ENCODE measurements around the gene WASF2.

DNA sequence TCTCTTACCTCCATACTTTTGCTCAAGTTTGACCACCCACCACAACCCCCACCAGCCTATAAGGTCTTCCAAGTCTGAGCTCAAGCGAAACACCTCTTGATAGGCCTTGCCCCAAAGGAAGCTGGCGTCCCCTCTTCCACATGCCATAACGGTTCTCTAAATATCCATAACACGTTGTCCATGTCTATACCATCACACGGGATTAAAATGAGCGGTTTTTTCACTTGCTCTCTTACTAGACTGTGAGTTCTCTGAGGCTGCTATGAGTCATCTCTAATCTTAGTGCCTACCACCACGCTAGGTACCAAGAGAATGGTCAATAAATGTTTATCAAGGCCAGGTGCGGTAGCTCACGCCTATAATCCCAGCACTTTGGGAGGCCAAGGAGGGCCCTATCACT is 41.0 kb downstream of the WASF2 start:
- TF ChIP-seq, protein P1, sequence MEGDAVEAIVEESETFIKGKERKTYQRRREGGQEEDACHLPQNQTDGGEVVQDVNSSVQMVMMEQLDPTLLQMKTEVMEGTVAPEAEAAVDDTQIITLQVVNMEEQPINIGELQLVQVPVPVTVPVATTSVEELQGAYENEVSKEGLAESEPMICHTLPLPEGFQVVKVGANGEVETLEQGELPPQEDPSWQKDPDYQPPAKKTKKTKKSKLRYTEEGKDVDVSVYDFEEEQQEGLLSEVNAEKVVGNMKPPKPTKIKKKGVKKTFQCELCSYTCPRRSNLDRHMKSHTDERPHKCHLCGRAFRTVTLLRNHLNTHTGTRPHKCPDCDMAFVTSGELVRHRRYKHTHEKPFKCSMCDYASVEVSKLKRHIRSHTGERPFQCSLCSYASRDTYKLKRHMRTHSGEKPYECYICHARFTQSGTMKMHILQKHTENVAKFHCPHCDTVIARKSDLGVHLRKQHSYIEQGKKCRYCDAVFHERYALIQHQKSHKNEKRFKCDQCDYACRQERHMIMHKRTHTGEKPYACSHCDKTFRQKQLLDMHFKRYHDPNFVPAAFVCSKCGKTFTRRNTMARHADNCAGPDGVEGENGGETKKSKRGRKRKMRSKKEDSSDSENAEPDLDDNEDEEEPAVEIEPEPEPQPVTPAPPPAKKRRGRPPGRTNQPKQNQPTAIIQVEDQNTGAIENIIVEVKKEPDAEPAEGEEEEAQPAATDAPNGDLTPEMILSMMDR (IDR thresholded peaks at IDR 0.05; ENCODE audit: low read depth, low read length): no peak
- no peak for TF ChIP-seq POLR2A (IDR thresholded peaks at IDR 0.05; ENCODE audit: extremely low read depth, insufficient read length)
